HG02852 (cell line): ENCODE results near the gene ALK.

Source experiments
- ATAC-seq: cut with Tn5 transposase; IDR thresholded peaks from one replicate; pipeline ENCODE4 v1.9.1; 2021; ENCODE audit warnings: mild to moderate bottlenecking, moderate library complexity; ENCODE audit not compliant: unreplicated experiment

ALK gene

DNA sequence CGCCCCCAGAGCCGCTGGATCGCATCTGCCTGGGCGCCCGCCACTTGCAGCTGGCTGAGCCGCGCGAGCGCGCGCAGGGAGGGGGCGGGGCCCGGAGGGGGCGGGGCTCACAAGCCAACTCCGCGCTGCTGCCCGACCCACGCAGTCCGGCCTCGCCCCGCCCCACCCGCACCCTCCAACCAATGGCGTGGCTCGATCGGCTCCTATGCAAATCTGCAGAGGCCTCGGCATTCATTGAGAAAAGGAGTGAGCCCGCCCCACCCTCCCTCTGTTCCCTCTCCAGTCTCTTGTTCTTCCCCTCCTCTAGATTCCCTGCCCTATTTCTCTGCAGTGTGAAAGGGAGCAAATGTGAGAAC is at the start of gene ALK:
ALK (minus strand) TSS at position 27 of the 356 bp plus-strand sequence. CDS start 927 bp downstream, outside the sequence.
- no peak for ATAC-seq

DNA sequence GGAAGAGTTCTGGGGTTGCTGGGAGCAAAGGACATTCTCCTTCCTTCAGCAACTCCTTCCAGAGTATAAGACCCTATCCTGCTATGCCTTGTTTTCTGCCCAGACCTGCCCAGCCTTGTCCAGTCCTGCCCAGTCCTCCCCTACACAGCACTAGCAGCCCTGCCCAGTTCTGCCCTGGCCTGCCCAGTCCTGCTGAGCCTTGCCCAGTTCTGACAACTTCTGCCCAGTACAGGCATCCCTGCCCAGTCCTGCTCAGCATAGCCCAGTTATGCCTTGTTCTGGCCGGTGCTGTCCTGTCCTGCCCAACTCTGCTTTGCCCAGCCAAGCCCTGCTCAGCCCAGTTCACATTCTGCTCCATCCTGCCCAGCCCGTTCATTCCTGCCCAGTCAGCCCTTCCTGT is 44.9 kb upstream of the ALK start:
- no peak for ATAC-seq

DNA sequence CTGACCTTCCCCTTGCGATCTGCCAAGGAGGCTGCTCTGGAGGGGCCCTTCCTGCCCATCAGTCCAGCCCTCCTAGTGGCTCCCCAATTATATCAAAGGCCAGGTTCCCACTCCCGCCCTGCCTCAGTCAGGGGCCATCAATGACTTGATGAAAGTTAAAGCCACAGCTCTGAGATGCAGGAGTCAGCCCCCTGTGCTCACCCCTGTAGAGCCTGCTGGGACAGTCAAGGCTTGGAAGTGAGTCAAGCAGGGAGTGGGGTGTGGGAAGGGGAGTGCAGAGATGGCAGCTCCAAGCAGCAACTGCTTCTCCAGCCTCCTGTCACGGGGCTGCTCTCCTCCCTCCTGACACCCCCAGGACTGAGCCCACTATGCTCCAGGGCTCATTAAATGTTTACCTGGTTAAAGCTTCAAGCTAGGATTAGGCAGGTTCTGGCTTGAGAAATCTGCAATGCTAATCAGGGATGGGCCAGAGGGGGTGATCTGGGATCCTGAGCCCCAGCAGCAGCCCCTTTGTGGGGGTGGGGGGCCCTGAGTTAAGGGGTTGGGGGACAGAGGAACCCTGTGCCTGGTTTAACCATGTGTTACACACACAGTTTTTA is 42.7 kb upstream of the ALK start:
- no peak for ATAC-seq

DNA sequence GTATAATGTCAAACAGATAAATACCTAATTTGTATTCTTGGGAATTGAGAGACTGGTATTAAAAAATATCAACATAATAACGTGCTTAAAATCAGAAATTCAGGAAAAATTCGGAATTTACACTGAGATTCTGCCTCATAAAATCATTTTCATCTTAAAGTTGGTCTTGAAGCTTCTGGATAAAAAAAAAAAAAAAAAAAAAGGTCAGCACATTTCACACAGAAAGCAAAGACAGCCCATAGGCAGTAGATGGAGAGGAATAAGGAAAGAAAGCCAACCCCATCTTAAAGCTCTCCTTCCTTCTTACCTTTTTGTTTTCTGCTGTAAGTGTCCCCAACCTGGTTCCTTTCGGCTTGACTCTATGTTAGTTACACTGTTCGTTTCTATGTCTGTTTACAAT is 41.5 kb upstream of the ALK start:
- ATAC-seq = no peak

DNA sequence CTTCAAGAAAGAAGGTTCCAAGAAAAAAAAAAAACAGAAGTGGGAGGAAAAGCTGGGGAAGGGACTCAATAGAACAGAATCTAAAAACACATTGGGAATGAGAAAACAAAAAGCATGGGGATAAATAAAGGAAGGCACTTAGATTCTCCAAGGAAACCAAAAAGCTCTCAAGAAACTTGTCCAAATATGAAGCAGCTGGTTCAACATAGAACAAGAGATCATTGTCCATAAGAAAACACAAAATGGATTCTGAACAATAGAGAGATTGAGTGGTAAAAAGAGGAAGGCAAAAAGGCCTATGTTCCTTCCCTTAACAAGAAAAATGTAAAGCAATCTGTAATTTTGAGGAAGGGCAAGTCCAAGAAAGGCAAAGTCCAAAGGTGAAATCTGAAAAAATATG is 32.9 kb upstream of the ALK start:
- no peak for ATAC-seq

DNA sequence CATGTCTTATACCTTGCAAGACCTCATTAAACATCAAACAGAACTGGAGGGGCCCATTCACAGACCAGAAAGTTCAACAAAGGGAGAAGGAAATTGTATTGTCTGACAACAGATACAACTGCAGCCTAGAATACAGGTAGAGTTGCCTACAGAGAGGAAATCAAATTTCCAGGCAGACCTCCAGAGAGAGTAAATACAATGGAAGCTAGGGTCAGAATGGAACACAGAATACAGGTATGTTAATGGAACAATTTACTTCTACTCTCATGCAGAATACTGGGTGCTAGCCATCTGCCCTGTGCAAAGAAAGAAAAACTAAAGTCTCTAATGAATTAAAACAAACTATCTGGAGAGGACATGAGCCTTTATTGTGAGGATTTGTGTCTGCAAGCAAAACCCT is 31.6 kb upstream of the ALK start:
- no peak for ATAC-seq

DNA sequence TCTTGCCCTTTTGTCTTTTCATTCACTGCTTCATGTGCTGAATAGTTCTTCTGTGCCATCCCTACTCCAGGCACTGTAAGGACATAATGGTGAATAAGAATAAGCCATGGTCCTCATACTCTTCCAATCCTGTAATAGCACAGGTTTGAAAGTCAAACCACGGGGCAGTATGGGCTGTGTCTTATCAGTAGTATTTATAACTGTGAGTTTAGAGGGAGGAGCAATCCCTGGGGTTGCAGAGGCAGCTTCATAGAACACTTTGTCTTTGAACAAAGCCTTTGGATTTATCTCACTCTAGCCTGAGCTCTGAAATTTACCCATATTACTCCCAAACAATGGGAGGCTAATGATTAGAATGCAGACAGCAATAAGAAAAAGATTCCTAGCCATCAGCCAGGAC is 30.2 kb upstream of the ALK start:
- no peak for ATAC-seq

DNA sequence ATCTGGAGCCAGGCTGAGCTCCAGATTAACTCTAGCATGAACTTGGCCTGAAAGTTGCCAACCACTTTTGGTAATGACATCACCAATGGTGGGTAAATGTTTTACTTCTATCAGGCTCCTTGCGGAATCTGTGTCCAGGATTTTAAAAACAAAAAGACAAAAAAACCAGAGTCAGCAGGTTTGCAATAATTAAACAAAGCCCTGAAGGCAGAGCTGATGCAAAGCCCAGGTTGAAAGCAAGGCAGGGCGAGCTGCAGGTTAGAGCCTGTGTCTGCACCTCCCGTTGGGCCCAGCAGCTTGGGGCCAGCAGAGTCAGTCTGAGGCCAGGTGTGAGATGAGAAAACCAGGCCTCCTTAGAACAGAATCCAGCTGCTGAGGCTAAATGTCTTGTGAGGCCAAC is 29.1 kb upstream of the ALK start:
- ATAC-seq = no peak

DNA sequence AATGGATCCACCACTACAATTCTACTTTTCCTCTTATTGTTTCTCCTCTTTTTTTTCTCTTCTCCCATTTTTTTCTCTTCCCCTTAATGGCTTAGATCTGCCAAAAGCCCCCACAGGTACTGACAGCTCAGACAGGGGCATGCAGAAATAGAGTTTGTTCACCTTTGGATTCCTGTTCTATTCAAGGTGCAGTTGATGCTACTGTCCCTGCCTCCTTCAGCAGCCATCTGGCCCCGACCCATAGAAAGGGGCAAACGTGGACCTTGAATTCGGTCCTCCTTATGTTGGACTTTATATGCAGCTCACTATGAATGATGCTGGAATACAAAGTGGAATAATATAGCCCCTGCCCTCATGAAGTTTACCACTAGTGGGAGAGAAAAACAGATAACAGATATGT is 27.7 kb upstream of the ALK start:
- ATAC-seq = no peak

DNA sequence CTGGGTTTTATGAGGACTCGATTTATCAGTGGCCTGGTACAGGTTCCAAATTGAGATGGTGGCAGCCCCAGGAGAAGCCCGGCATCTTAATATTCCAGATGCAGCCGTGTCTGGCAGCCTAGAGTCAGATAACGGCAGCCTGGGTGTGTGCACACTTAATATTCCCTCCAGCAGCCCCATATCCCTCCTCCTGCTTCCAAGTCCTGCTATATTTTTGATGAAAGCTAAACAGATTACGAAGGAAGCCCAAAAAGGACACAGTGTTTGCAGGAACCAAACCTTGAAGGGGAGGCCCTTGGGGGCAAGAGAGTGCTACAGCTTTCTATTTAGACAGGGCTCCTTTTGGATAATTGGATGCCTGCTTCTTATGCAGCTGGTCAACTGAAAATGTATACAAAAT is 25.1 kb upstream of the ALK start:
- ATAC-seq = no peak

DNA sequence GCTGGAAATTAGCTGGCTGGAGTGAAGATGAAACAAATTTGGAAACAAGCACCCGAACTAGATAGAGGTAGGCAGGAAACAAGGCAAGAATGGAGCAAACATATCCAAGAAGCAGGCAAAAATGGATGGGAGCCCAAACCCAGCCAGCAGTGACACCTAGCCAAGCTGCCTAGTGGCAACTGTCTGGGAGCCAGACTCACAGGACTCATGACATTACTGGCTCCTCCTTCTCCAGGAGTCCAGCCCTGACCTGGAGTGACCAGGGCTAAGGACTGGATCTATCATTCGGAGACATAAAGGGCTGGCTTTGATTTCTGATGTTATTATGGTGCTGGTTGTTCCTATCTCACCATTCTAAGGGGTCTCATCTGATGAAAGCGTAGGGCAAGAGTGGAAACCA is 21.3 kb upstream of the ALK start:
- ATAC-seq = no peak

DNA sequence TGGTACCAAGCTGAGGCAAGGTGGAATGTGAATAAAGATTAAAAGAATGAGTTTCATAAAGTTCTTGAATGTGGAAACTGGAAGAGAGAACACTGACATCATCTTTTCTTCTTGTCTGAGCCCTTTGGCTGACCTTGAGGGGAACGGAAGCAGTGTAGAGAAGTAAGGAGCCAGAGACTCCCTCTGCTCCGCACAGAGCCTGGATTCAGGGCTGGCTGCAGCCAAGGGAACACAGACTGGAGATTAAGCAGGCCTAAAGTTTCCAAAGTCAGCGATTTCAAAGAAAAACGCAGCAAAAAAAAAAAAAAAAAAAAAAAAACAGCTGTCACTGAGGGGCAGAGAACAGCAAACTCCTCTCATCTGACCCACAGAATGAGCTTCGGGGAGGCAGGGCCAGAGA is 19.3 kb upstream of the ALK start:
- ATAC-seq = no peak

DNA sequence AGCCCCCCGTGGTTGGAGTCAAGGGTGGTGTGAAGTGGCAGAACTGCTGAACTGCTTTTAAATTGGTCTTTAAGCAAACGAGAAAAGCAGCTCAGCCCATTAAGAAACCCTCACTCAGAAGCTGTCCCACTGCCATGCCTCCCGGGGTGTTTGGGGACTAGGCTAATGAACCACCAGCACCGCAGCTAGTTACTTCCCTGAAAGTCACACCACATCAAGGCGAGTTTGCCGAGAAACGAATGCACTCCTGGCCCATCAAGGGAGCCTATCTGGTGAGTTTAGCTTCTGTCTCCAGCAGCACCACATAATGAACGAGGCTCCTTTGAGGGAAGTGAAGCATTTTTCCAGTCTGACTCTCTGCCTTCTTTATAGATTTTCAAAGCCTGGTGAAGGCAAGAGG is 14.6 kb upstream of the ALK start:
- ATAC-seq = no peak

DNA sequence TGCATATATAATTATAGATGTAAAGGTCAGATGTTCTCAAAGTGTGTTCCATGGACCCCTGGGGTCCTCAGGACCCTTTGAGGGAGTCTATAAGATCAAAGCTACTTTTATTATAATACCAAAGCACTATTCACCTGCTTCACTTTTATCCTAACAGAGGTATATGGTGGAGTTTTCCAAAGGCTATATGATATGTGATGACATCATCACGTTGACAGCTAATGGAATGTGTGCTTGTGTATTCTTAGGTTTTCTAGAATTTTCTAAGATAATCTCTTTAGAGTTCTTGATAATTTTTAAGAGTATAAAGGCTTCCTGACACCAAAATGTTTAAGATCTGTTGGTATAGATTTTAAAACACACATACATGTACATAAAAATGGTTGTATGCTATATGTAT is 10.4 kb upstream of the ALK start:
- ATAC-seq = no peak

DNA sequence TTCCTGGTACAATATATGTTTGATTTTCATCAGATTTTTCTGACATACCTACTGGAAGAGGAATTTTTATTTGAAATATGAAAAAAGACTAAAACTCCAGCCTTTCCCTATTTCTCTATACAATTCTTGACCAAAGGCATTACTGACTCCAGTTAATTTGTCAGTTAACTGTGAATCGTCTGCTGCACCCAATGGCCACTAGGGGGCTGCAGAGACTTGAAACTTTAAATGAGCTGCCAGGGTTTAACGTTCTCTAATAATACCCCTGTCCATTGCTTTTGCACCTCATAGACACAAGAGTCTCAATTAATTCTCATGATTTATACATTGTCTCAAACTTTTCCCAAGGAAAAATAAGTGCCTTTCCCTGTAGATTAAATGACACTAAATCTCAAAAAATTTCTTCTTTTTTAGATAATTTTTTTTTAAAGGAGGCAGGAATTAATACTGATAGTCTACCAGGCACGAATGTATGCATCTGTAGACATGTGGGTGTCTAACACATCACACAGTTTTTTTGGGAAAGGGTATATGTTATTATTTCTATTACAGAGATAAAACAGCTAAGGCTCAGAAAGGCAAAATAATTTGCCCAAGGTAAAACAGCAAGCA is 1.8 kb upstream of the ALK start:
- no peak for ATAC-seq

DNA sequence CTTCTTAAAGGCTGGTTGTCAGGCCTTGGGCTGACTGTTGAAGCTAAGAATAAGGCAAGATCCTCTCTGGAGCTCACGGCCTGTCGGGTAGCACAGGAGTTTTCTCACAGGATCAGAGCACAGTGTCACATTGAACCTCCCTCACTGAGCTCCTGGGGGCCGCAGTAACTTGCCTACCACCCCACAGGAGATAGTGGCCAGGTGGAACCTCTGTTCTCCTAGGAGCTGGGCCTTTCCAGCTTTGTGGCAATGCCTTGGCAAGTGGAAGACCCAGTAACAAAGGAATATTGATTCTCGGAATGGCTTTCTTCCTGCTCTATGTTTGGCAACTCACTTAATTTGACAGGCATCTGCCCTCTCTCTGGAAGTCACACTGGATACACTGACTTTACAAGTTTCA is 1.2 kb upstream of the ALK start:
- no peak for ATAC-seq

DNA sequence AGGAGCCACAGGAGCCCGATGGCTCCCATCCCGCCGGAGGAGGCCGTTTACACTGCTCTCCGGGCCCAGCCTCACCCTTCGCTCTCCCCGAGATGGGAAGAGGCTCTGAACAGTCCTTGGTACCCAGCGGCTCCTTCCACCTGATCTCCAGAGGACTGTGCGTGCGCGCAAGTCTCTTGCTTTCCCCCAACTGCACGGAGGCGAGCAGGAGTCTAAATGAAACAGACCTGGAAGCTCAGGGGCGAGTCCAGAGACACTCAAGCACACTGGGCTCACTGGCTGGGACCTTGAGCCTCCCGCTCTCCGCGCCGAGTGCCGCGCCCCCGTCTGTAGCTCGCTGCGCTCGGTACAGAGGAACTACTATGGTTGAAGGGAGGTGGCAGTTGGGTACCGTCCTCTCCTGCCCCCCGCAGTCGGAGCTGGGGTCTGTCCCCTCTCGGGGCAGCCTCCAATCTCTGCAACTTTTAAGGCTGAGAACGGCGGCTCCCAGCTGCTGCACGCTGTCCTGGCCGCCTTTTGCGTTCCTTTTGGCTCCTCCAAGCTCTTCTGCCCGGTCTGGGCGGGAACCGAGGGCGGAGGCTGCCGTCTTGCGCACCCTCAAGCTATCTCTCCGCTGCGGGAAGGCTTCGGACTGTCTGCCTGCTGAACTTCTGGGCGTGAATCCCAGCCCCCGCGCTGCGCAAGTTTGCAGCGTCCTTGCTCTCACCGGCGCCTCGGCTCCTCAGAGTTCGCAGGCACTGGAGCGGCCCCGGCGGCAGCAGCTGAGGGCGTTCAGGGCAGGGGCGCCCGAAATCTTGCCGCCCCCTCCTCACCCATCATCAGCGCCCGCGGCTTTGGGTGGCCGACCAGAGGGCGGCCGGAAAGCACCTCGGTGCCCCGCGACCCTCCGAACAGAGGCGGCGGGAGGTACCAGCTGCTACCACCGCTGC is 491 bp downstream of the ALK start:
- ATAC-seq = no peak

DNA sequence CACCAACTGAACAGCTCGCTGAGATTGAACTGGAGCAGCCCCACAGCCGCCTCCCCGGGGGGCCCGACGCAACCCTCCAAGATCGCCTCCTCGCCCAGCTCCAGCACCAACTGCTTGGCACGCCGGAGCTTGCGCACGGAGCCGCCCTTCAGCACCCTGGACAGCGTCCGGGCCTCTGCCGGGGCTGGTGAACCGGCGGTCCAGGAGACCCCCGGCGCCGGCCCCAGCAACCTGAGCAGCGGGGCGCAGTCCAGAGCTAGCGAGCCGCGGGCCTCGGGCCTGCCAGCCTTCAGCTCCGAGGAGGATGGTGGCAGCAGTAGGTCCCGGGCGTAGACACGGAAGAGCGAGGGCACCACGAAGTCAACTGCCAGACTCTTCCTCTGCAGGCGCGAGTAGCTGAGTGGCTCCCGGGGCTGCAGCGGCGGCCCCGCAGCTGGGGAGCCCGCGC is 1.2 kb downstream of the ALK start:
- ATAC-seq = no peak

DNA sequence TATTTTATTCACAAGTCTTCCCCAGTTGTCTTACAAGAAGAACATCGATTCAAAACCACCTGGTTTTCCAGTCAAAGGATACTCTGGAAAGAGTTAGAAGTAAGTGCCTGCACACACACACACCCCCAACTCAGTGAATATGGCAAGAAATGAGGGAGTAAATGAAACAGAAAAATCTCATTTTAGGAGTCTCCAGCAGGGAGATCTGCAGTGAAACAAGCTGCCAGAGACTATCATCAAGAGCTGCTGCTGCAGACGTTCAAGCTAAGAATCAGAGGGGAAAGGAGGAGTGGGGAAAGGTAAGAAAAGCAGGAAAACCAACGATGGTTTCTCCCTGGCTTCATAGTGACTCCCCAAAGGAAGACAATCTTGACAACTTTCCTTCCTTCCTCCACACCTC is 2.4 kb downstream of the ALK start:
- ATAC-seq = no peak

DNA sequence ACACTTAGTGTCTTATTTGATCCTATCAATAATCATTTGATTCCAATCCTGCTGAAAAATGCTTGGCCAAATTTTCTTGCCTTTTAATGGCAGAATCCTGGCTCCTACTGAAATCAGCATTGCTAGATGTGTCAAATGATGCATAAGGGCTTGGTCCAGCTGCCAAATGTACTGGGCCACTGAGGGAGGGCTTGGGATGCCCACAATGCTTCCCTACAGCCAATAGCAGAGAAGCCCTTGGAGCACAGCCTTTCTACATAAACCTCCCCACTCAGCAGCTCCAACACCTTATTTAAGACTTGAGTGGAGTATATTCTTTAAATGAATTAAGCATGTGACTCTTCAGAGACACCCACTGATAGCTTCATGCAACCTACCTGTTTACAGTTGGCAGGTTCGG is 3.6 kb downstream of the ALK start:
- ATAC-seq = no peak

DNA sequence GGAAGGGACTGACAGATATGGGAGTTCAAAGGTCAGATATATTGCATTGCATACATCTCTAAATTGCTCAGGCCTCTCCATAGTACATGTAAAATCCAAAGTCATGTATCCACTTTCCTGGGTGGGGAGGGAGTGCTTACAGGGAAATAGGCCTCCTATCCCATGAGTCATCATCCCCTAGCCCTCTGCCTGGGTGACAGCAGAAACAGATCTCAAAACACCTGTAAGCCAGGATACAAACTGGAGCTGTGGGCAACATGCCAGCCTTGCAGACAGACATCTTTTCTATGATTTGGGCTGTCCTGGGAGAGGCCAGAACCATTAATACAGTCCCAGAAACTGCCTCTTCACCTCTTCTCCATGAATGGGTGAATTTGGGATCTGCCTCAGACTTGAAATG is 4.8 kb downstream of the ALK start:
- ATAC-seq = no peak

DNA sequence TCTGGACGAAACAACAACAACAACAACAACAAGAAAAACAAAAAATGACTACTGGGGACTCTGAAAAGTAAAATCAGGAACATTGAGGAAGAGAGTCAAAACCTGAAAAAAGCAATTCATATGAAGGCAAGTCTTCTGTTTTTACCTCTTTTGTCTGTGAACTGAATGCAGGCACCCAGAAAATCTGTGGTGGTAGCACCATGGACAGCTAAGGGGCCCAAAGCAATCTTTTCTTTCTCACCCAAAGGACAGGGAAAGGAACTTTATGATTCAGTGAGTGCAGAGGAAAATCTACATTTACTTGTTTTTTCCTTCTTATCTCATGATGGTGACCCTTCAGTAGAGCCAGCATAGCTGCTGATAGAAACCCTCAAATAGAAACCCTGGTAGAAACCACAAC is 10.4 kb downstream of the ALK start:
- no peak for ATAC-seq
